Stimulated activated CD8-positive, alpha-beta memory T cell treated with anti-CD3 and anti-CD28 coated beads, Interleukin-7, amount 100 ng/mL, for 48 hours (primary cell): ENCODE data around the gene LONRF3.

ENCODE experiments used
- DNase-seq, 2 donors: peaks; one replicate each; pipeline ENCODE4 v3.0.0-alpha.2; 2020; ENCODE audit warnings: low read depth in 1 of 2; ENCODE audit errors: extremely low read depth in 1 of 2

Gene LONRF3

GRCh38 chrX:119030990-119031389 lies 56.6 kb downstream of the LONRF3 start:
- DNase-seq: no peak

GRCh38 chrX:119036107-119037029 lies 62.0 kb downstream of the LONRF3 start:
- DNase-seq: no peak

- DNase-seq: no peak
Measured at GRCh38 chrX:119040432-119040831, 66.0 kb downstream of the LONRF3 start.

- DNase-seq: no peak
Measured at GRCh38 chrX:119041175-119041574, 66.8 kb downstream of the LONRF3 start.

- no peak for DNase-seq
Measured at GRCh38 chrX:119042040-119042439, 67.6 kb downstream of the LONRF3 start.

- no peak for DNase-seq
Measured at GRCh38 chrX:119042996-119043395, 68.6 kb downstream of the LONRF3 start.

- no peak for DNase-seq
Measured at GRCh38 chrX:119045884-119046283, 71.5 kb downstream of the LONRF3 start.

GRCh38 chrX:119055687-119056086 lies 81.3 kb downstream of the LONRF3 start:
- DNase-seq: no peak

GRCh38 chrX:119062750-119063374 lies 88.4 kb downstream of the LONRF3 start:
- DNase-seq: no peak

- no peak for DNase-seq
Measured at GRCh38 chrX:119063428-119063827, 89.0 kb downstream of the LONRF3 start.

GRCh38 chrX:119067023-119067739 lies 92.8 kb downstream of the LONRF3 start:
- peak in 1 of 2 donors; percentile 6 for DNase-seq
